Stimulated activated CD8-positive, alpha-beta memory T cell treated with anti-CD3 and anti-CD28 coated beads, Interleukin-7, amount 100 ng/mL, for 24 hours (primary cell): Measurements from ENCODE around the gene CACNA2D3.
"Not testable (repeated sequence)": the region's sequence is repeated elsewhere in the genome, so short reads cannot be mapped to it uniquely, and the experiment has no call there.

Source experiments
- DNase-seq: peaks from one replicate; pipeline ENCODE4 v3.0.0-alpha.2; 2020; ENCODE audit warnings: low read depth

The CACNA2D3 gene

DNA sequence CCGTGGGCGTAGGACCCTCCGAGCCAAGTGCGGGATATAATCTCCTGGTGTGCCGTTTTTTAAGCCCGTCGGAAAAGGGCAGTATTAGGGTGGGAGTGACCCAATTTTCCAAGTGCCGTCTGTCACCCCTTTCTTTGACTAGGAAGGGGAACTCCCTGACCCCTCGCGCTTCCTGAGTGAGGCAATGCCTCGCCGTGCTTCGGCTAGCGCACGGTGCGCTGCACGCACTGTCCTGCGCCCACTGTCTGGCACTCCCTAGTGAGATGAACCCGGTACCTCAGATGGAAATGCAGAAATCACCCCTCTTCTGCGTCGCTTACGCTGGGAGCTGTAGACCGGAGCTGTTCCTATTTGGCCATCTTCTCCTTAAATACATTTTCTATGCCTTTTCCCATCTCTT is 342.2 kb downstream of the CACNA2D3 start:
- DNase-seq: not testable (repeated sequence)

DNA sequence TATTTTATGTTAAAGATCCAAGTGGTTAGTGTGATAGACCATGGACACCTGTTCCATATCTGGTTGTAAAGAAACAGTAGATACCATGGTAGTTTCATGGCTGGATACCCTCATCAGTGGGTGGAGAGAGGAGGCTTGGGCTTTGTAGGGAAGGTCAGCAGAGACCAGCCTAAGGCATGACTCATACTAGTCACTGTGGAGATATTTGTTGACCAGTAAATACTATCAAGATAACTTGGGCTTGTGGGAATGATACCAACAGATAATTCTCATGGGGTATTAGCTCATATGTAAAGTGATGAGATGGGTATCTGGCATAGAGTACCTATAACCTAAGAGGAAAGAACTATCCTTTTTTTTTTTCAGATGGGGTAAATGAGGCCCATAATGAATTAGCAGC is 354.5 kb downstream of the CACNA2D3 start:
- no peak for DNase-seq

DNA sequence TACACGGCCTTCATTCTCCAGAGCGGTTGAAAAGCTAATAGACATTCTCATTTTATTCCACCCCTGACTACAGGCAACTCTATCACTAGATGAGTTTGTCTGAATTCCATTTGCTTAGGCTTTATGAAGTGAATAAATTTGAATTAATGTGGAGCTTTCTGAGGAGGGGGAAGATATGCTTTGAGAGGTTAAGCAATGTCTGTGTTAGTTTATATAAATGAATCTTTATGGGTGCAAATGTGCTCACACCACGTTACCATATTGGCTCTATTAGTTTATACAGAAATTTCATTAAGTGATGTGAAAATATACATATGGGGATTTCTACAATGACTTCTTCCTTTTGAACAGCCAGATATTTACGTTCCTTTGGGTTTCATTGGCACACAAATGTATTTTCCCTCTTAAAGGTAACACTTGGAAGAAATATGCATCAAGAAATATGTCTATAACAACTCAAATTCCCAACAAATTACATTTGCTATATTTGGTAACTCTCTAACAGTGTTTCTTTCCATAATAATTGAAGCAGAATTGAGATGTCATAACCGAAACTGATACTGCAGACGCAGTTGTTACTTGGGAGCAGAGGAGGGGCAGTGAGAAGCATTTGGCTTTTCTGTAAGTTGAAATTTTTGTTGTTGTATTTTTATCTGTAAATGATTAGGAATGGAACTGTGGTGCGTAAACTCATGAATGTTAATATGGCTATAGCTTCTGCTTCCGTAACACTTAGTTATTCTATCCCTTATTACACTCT is 359.4 kb downstream of the CACNA2D3 start:
- no peak for DNase-seq

DNA sequence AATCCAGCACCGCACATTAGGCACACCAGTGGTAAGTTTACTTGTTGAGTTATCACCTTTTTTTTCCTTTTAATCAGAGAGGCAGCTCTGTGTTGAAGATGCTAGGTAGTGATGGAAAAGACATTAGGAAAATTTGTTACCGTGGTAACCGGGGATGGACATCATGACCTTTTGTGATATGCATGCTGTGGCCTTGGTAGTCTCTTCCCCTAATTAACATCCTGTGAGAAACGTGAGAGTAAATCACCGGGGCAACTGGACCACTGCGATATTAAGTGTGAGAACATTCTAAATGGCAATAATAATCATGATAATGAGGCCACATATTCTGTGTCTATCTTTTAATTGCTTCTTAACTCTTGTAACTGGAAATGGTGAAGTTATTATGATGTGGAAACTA is 362.0 kb downstream of the CACNA2D3 start:
- DNase-seq: no peak

DNA sequence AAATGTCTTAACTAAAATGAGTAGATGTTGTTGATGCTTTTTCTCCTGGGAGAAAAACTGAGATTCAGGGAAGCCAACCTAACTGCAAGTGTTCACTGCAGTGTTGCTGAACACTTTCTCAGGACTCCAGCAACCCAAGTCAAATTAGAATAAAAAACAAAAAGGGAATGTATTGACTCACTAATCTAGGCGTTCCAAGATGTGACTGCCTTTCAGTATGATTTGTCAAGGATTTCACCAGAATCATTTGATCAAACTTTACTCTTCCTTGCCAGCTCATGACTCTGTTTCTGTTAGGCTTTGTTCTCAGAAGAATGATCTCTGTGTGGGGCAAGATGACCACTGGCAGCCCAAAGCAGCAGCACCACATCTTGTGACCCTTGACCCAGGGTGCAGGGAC is 364.0 kb downstream of the CACNA2D3 start:
- no peak for DNase-seq

DNA sequence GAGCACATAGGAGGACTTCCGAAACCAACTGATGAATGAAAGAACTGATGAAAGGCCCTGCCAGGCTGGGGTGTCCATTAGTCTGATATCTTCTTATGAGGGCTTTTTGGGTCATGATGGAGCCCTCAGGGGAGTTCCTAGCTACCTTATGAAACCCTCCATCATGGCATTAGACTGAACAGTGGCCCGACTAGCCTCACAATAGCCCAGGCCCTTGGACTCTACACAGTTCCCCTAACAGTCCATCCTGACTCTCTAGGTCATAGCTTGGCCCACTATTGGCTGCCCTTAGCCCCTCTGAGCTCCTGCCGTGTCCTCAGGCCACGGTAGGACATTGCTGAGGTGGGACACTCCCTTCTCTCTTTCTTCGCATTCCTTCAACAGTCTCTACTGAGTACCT is 365.9 kb downstream of the CACNA2D3 start:
- DNase-seq: no peak

DNA sequence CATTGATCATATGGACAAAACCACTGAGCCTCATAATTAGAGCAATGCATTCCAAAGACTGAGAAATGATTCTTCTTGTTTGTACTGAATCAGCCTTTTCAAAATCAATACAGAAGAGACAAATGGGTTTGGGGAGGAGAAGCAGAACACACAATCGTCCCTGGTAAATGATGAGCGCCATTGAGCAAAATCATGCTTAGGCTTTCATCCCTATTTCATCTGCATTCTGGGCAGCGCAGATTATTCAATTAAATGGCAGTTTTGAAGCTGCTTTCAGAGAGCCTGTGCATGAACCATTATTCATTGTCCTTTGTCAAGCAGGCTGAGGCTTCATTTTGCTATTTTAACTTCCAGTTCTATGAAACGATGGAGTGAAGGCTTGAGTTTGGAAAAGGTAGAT is 371.9 kb downstream of the CACNA2D3 start:
- DNase-seq: no peak

DNA sequence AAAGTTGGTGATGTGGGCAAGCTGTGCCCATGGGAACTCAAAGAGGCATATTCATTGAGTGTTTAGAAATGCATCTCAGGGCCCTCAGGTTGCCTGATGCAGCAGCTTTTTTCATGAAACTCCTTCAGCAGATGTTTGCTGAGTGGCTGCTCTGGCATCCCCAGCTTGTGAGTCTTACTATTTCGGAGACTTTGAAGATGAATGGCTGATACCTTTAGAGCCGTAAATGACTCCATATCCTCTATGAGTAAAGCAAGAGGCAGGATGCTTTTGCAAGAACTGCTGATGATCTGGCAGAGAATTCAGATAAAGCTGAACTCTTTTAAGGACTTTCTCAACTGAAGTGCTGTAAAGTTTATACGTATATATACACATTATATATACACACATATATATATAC is 384.3 kb downstream of the CACNA2D3 start:
- DNase-seq: no peak

DNA sequence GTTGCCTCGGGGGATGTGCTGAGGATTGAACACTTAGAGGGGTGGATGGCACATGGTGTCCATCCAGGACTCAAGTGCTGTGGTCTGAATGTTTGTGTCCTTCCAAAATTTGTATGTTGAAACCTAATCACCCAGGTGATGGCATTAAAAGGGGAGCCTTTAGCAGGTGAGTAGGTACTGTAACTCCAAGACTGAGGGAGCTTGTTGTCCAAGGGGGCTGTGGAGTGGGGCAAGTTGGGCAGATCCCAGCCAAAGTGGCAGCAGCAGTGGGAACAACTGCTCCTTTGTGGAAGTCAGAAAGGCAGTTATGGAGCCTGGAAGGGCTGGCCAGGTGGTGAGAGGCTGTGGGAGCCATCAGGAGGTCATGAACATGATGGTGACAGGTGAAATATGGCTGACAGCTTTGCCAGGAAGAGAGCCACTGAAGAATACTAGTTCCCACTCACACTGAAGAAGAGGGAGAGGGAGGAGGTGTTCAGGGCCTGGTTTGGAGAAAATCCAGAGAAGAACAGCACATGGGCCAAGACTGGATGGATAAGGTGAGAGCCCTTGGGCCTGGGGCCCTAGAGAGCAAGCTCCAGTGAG is 385.6 kb downstream of the CACNA2D3 start:
- DNase-seq: no peak

DNA sequence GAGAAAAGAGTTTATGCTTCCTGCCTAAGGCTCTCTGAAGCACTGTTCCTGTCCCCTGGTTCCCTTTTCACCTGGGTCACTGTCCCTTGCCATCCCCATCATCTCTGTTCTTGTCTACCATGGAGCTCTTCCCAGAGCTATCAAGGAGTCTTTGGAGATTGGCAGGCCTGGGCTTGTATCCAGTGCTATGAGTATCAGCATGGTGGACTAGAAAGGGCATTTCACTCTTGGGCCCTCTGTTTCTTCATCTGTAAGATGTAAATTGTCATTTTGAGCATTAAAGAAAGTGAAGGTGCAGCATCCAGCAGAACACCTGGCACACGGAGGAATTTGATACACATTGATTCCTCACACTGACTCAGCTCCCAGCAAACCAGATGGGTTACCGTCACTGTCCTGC is 388.2 kb downstream of the CACNA2D3 start:
- DNase-seq: no peak

DNA sequence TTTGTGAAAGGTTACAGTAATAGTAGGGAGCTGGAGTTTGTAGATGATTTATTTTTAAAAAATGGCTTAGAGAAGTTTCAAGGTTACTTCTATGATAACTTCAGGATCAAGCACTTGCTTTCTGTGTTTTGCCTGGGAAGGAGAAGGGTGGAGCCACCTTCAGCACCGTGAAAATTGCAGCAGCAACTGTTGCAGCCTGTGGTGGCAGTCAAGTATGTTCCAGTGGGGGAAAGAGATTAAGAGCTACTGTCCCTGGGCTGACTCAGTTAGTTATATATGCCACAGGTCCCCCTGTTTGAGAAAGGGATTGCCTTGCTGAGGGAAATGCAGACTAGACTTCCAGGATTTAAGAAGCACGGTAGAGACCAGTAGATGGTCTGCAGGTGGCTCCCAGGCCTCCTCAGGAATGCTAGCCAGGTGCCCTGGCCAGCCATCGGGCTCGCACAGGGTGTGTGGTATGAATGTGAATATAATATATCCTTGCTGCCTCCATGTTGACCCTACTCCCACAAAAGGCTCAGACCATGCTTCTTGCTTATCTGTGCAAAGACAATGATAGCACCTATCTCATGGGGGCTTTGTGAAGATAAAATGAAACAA is 389.5 kb downstream of the CACNA2D3 start:
- no peak for DNase-seq

DNA sequence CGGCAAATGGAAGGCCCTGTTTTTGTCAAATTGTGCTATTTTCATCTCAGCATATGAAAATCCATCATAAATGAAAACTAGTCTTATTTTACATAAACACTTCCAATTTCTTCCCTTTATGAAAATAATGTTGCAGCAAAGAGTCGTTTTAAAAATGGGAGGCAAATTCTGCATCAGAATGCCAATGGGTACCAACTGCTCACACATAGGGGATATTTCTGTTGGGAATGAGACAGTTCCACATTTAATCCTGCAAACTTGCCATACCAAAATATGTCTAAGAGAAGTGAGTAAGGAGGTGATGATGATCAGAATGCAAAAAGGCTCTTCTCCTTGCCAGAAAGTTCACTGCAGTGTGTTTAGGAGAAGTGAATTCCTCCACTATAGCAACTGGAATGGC is 391.7 kb downstream of the CACNA2D3 start:
- DNase-seq: no peak

DNA sequence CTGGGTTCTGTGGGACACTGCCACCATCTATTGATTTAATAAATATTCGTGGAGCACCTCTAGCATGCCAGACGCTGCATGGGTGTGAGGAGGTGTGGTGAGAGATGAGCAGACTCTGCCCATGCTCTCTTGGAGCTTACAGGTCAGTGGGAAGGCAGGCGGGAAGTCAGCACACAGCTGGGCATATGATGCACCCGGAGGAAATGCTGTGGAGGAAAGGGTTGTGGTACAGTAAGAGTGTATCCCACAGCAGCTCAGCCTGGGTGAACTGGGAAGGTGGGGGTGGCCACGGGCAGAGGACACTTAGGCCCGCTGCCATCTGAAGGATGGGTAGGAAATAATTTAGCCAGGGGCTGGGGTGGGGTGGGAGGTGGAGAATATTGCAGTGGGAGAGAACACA is 392.1 kb downstream of the CACNA2D3 start:
- no peak for DNase-seq

DNA sequence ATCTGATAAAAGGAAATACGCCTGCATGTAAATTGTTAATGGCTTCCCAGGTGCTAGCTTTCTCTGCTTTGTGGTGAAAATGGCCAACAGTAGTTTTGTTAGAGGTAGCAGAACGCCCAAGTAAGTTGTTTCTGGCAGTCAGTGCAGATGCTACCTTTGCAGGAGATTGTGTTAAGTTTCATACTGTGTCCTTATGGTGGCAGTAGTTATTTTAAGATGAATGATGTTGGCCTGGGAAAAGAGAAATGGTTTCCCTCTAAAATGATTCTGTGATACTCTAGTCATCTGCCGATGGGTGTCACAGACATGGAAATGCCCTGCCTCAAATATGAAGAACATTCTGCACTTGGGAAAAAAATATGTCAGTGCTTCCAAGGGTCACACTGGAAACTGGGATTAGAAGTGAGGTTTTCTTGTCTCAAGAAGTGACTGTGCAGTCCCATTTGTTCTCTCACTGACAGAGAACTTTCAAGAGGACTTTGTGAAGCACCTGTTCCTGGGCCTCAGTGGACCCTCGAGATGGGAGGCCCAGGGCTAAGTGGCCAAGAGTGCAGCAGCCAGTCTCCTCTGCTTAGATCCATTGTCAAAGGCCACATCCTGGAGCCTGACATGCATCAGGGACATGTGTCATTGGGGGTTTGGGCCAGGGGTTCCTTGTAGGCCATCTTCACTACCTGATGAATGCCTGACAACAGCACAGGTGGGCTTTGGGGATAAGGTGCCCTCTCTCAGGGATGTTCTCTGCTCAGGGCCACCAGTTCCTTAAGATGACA is 393.3 kb downstream of the CACNA2D3 start:
- no peak for DNase-seq

DNA sequence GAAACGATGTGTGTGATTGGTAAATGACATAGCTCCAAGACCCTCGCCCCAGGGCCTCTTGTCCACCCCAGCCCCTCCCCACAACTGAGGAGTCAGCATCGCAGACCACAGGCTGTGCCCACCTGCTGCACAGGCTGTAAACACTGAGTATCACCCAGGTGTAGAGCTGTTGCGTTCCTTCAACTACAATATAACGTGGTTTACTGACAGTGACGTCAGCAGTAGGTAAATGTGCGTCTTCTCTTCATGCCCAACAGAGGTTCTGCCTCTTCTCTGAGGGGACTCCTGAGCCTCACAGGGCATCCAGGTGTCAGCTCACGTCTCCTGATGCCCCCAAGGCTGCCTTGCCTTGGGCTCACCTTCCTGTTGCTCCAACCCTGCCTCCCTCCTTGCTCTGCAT is 395.1 kb downstream of the CACNA2D3 start:
- no peak for DNase-seq

DNA sequence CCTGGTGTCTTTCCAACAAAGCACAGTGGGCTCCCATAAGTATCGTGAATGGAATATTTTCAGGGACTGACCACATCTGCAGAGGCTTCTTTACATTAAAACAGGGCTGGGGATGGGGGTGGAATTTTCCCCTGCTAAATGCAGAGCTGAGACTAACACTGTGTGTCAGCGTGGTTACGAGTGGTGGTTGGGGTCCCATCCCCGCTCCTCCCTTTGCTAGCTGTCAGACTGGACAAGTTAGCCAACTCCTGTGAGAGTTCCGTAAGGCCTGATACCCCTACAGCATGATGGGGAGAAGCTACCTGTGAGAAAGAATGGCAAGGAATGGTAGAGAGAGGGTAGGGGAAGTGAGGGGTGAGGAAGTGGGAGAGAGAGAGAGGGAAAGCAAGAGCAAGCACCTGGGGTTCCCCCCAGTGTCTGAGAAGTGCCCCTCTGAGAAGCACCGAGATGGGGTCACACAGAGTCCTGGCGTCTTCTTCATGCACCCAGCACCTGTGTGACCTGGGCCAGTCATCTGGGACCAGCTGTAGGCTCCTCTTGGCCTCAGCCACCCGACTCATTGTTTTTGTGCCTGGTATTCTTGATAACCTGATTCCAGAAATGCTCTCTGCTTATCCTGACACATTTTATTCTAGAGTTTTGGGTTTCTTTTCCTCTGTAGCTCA is 395.8 kb downstream of the CACNA2D3 start:
- no peak for DNase-seq

DNA sequence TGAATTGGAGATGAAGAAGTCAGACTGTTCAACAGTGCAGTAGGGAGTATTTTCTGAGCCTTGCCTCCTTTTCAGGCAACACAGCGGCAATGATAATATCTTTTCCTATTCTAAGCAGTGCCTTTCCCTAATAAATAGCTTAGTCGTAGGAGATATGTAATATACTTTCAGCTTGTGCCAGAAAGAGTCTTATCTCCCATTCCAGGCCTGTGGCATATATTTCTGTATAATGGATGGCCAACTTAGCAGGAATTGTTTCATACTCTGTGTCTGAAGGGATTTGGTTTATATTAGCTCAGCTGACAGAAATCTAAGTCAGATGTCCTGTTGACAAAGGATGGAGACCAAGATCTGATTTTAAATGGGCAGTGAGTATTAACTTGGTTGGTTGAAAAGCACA is 397.1 kb downstream of the CACNA2D3 start:
- DNase-seq: no peak

DNA sequence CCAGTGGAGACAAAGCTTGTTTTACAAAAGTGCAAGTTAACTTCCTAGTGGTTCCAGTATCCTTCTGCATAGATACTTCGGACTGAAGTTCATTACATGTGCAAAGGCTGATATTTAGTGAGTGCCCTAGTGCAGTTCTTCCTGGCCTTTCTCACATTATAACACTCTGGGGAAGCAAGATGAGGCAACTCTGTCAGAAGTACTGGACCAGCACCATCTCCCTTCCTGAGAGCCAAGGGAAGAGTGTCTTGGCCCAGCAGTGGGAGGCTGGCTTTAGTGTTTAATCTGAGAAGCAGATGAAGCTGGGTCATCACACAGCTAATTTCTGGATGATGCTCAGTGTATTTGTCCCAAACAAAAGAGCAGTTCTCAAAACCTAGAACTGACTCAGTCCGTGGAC is 397.7 kb downstream of the CACNA2D3 start:
- DNase-seq: no peak

DNA sequence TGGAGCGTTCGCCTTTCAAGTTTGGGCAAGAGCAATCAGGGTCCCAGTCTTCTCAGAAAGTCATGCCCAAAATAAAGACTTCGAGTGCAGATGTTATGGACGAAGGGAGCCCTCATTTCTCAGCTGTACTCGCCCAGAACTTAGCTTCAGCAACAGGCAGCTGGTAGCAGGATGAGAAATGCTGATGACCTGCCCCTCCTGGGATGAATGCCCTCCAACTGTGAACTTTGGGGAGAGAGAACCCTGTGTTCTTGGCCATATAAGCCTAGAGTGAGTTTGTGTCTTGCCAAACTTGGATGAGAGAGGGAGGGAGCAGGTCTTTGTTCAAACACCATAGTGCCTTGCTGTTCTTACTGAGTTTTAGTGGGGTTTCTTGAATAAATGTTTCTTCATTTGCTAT is 405.2 kb downstream of the CACNA2D3 start:
- no peak for DNase-seq

DNA sequence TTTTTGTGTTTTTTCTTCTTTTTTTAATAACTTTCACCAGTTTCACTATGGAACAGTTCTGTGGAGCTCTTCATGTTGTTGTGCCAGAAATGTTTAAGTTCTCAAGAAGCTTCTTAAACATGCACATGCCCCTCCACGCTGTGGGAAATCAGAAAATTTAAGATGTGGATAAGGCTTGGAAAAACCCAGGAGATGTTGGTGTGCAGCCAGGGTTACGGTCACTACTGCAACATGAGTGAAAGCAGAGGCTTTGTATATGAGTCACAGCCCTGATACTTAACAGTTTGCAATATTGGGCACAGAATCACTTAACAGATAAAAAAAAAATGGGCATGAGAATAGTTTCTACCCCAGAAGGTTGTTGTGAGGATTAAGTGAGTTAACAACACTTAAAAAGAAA is 405.6 kb downstream of the CACNA2D3 start:
- DNase-seq: no peak

DNA sequence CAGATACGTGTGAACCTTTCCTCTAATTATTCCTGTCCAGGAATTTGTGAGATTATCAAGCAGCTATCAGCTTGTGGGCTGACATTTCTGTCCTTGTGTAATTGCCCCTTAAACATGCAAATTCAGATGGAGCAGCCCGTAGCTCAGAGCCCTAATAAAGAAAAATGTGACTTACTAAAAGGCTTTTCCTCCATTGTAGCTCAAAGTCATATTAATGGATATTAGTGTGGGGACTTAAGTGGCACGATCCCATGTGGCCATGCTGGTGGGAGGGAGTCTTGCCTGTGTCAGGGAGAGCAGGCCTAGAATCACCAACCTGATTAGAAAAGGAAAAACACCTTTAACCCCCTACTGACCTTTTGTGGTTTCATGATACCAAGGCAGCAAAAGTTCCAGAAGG is 406.3 kb downstream of the CACNA2D3 start:
- DNase-seq: no peak

DNA sequence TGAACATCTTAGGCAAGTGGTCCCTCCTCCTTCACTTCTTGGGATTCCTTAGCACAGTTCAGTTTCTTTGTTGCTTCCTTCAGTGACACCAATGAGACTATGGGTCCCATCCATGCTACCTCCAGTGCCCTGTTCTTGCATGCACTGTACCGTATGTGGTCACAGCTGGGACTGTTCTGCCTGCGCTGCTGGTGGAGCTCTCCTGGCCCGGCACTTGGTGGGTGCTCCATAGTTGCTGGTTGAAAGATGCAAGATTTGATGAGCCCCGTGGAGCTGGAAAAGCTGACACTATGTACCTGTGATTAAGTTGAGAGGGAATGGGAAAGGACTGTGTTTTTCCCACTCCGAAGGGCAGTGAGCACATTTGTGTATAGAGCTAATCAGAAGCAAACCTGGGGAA is 407.7 kb downstream of the CACNA2D3 start:
- no peak for DNase-seq
